ENCODE data around the gene AXIN1. TPM values are rescaled to one million over a fixed set of nuclear protein-coding genes. Genes with fewer than 3 reads are reported as not detected.

AXIN1 gene
- total RNA-seq, 4 donors from 2014 or later = 11.1 to 19.0 (median 15.0) TPM

GRCh38 chr16:305916-306626, 46.5 kb downstream of the AXIN1 start:
- TF ChIP-seq CTCF (IDR thresholded peaks at IDR 0.05; ENCODE audit: low read depth) = no peak

DNA sequence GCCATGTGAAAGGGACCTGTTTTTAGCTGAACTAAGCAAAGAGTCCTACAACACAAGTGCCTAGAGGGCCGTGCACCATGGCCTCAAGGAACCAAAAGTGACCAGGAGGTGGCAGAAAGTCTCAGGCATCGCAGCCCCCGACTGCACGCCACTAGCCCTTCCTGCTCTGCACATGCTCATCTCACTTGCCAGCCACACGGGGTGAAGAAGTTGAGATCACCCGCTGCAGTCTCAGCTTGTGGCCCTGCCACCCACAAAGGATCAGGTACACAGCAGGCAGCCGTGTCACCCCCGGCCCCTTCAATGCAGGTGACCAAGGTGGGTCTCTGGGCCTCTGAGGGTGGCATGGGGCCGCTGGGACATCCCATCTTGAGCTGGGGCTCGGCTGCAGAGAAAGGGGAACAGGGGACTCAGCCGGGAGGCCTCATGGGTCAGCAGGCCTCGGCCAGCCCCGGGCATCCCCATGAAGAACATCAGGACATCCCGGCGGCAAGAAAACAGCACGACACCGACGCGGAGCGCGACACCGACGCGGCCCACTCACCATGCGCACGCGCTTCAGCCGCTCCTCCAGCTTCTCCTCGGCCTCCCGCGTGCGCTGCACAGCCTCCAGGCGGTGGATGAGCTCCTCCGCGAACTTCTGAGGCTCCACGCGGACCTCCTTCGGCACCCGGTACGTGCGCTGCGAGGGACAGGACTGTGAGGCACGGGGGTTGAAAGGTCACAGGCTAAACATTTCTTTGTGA, 48.6 kb downstream of the AXIN1 start:
- TF ChIP-seq CTCF (IDR thresholded peaks at IDR 0.05; ENCODE audit: low read depth) = no peak

DNA sequence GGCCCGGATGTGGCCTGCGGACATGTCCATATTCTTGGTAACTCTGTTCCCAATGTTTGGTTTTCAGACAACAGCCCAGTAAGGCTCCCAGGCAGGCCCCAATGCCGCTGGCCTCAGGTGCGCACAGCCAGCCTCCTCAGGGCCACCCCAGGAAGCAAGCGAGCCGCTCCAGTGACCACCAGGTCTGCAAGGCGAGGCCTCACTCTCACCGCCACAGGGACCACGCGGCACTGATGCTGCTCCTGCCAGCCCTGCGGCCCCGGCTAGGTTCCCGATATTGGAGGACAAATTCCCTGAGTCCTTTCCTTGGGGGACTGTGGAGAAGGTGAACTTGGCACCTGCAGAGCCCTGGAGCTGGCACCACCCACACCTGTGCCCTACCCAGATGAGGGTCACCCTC, 50.6 kb downstream of the AXIN1 start:
- TF ChIP-seq CTCF (IDR thresholded peaks at IDR 0.05; ENCODE audit: low read depth) = no peak

DNA sequence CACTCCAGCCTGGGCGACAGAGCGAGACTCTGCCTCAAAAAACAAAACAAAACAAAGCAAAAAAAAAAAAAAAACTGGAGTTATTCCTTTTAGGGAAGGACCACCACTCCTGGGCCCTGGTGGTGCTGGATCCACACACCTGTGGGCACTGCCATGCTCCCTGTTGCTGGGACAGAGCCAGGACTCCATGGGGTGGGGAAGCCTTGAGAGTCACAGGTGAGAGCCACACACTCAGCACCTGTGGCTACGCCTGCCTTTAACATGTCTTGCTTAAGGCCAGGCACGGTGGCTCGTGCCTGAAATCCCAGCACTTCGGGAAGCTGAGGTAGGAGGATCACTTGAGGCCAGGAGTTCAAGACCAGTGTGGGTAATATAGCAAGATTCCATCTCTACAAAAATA, 51.3 kb downstream of the AXIN1 start:
- no peak for TF ChIP-seq CTCF (IDR thresholded peaks at IDR 0.05; ENCODE audit: low read depth)

- no peak for TF ChIP-seq CTCF (IDR thresholded peaks at IDR 0.05; ENCODE audit: low read depth)
Measured at GRCh38 chr16:297832-298231, 54.7 kb downstream of the AXIN1 start.

DNA sequence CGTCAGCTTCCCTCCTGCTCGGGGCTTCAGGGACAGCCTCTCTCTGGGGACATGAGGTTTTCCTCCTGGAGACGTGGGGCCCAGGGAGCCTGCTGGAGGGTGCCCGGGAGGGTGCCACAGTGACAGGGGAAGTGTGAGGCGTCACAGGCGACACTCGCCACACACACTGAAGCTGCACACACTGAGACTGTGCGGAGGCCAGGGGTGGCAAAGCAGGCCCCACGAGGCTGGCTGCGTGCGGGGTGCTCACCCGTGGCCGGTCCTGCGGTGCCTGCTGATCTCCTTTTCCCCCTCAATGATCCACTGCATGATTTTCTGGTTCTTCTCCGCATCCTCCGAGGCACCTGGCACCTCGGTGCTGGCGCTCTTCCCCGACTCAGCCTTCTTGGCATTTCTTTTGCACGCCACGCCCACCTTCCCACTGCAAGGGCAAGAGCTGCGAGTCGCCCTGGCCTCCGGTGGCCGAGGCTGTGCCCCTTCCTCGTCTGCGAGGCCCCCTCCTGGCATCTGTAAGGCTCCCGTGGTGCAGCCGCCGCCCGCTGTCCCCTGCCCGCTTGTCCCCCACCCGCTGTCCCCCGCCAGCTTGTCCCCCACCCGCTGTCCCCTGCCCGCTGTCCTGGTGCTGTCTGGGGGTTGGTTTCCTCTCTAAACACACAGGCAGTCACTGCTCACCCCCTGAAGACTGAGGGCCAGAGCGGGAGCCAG, 55.6 kb downstream of the AXIN1 start:
- no peak for TF ChIP-seq CTCF (IDR thresholded peaks at IDR 0.05; ENCODE audit: low read depth)

GRCh38 chr16:296276-296675, 56.2 kb downstream of the AXIN1 start:
- no peak for TF ChIP-seq CTCF (IDR thresholded peaks at IDR 0.05; ENCODE audit: low read depth)
